Measurements from ENCODE around the gene ZNF692. TPM values are rescaled to one million over a fixed set of nuclear protein-coding genes. Genes with fewer than 3 reads are reported as not detected.

ZNF692 gene
- total RNA-seq, 6 donors from 2014 or later = 25.7 to 248 (median 34.1) TPM

- Histone ChIP-seq H3K36me3 (no peaks in the 10 kb centered on the region), H3K27ac (no peak overlapping the region), H3K27me3 (no peaks in the 10 kb centered on the region), H3K4me3 (no peak overlapping the region), H3K4me1 (peaks cover 10 to 14% (median 11%) of the 10 kb centered on the region in 4 donors), H3K9me3 (no peaks in the 10 kb centered on the region)
- ATAC-seq (ENCODE audit: low FRiP score in 2 of 2) (no peak), DNase-seq (no peak)
- 91 to 94% methylated on average over 3 of the region's 3 CpGs for WGBS, 2 donors
- TF ChIP-seq EP300 (IDR thresholded peaks at IDR 0.05) = no peak
- TF ChIP-seq, protein P1, sequence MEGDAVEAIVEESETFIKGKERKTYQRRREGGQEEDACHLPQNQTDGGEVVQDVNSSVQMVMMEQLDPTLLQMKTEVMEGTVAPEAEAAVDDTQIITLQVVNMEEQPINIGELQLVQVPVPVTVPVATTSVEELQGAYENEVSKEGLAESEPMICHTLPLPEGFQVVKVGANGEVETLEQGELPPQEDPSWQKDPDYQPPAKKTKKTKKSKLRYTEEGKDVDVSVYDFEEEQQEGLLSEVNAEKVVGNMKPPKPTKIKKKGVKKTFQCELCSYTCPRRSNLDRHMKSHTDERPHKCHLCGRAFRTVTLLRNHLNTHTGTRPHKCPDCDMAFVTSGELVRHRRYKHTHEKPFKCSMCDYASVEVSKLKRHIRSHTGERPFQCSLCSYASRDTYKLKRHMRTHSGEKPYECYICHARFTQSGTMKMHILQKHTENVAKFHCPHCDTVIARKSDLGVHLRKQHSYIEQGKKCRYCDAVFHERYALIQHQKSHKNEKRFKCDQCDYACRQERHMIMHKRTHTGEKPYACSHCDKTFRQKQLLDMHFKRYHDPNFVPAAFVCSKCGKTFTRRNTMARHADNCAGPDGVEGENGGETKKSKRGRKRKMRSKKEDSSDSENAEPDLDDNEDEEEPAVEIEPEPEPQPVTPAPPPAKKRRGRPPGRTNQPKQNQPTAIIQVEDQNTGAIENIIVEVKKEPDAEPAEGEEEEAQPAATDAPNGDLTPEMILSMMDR (IDR thresholded peaks at IDR 0.05) = no peak
- no peak for TF ChIP-seq POLR2A (IDR thresholded peaks at IDR 0.05)
- no peak for TF ChIP-seq POLR2AphosphoS5 (IDR thresholded peaks at IDR 0.05)
Measured at GRCh38 chr1:248904437-248905216, 45.7 kb upstream of the ZNF692 start.

DNA sequence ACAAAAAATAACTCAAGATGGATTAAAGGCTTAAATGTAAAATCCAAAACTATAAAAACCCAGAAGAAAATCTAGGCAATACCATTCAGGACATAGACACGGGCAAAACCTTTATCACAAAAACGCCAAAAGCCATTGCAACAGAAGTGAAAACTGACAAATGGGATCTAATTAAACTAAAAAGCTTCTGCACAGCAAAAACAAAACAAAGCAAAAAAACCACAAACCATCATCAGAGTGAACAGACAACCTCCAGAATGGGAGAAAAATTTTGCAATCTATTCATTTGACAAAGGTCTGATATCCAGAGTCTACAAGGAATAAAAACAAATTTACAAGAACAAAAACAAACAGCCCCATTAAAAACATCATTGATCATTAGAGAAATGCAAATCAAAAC lies 42.7 kb upstream of the ZNF692 start:
- ATAC-seq (ENCODE audit: low FRiP score in 2 of 2) (no peak), DNase-seq (no peak)
- Histone ChIP-seq H3K27me3 (no peaks in the 10 kb centered on the region), H3K9me3 (no peaks in the 10 kb centered on the region), H3K36me3 (no peaks in the 10 kb centered on the region), H3K4me1 (peaks cover 0 to 5% (median 2%) of the 10 kb centered on the region in 4 donors), H3K4me3 (no peak overlapping the region), H3K27ac (no peak overlapping the region)
- TF ChIP-seq EP300 (IDR thresholded peaks at IDR 0.05) (no peak), POLR2A (IDR thresholded peaks at IDR 0.05) (no peak), POLR2AphosphoS5 (IDR thresholded peaks at IDR 0.05) (no peak)
- WGBS, 2 donors = 77 to 88% methylated on average over 2 of the region's 2 CpGs

GRCh38 chr1:248900637-248901036 lies 41.8 kb upstream of the ZNF692 start:
- Histone ChIP-seq H3K27me3 (no peaks in the 10 kb centered on the region), H3K36me3 (no peaks in the 10 kb centered on the region), H3K4me1 (peaks cover 0 to 5% (median 2%) of the 10 kb centered on the region in 4 donors), H3K4me3 (no peak overlapping the region), H3K27ac (no peak overlapping the region), H3K9me3 (no peaks in the 10 kb centered on the region)
- 90 to 100% methylated on average over 1 of the region's 1 CpG for WGBS, 2 donors
- ATAC-seq (ENCODE audit: low FRiP score in 2 of 2) (no peak), DNase-seq (no peak)
- TF ChIP-seq EP300 (IDR thresholded peaks at IDR 0.05) = no peak
- TF ChIP-seq POLR2A (IDR thresholded peaks at IDR 0.05) = no peak
- TF ChIP-seq POLR2AphosphoS5 (IDR thresholded peaks at IDR 0.05) = no peak
- TF ChIP-seq, protein P1 (IDR thresholded peaks at IDR 0.05) = no peak

DNA sequence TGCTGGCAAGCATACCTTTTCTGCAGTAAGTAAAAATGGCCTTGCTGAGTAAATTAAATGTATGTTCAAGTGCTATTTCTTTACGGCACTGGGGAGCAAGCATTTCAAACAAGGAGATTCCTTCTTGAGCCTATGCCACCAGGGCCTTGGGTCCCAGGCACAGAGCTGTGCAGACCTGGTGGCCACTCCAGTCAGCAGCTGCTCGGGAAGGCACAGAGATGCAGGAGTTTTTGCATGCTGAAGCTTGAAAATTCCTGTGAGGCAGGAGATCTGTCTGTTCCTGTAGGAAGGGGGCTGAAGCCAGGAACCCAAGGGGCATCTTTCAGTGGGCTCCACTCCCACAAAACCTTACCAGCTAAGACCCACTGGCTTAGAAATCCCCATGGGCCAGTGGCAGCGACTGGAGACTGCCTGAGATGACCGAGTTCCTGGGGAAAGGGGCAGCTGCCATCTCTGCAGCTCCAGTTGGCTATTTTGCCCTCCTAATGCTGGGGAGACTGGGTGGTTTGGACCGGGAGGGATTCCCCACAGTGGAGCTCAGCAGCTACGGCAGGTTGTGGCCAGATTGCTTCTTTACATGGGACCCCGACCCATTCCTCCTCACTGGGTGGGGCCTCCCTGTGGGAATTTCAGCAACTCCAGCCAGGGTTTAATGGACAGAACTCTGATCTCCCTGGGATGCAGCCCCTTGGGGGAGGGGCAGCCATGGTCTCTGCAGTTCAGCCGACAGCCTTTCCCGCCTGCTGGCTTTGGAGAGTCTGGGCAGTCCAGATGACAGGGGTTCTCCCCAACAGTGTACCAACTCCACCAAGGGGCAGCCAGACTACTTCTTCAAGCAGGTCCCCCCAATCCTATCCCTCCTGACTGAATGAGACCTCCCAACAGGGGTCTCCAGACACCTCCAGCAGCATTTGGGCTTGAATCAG lies 38.8 kb upstream of the ZNF692 start:
- no peaks in the 10 kb centered on the region for H3K9me3 ChIP-seq
- WGBS, 2 donors = 82% methylated on average over 4 to 9 of the region's 9 CpGs
- TF ChIP-seq, protein P1 (IDR thresholded peaks at IDR 0.05) = no peak
- TF ChIP-seq EP300 (IDR thresholded peaks at IDR 0.05) (no peak), POLR2AphosphoS5 (IDR thresholded peaks at IDR 0.05) (no peak), POLR2A (IDR thresholded peaks at IDR 0.05) (no peak)
- no peak overlapping the region for H3K4me3 ChIP-seq
- no peaks in the 10 kb centered on the region for H3K4me1 ChIP-seq
- H3K27ac ChIP-seq = no peak overlapping the region
- no peaks in the 10 kb centered on the region for H3K36me3 ChIP-seq
- no peak for ATAC-seq (ENCODE audit: low FRiP score in 2 of 2)
- H3K27me3 ChIP-seq = no peaks in the 10 kb centered on the region
- DNase-seq = no peak

DNA sequence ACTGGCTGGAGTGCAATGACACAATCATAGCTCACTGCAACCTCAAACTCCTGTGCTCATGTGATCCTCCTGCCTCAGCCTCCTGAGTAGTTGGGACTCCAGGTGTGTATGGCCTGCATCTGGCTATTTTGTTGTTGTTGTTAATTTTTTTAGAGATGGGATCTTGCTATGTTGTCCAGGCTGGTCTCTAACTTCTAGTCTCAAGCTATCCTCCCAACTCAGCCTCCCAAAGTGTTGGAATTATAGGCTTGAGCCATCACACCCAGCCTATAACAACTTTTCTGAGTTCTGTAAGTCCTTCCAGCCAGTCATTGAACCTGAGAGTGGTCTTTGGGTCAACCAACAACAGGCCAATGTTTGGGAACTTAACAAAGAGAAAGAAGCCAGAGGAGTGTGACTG lies 36.0 kb upstream of the ZNF692 start:
- DNase-seq = no peak
- Histone ChIP-seq H3K4me1 (no peaks in the 10 kb centered on the region), H3K27ac (no peak overlapping the region), H3K4me3 (no peak overlapping the region), H3K36me3 (no peaks in the 10 kb centered on the region), H3K9me3 (no peaks in the 10 kb centered on the region), H3K27me3 (no peaks in the 10 kb centered on the region)
- ATAC-seq (ENCODE audit: low FRiP score in 2 of 2) = no peak
- no peak for TF ChIP-seq EP300 (IDR thresholded peaks at IDR 0.05)
- no peak for TF ChIP-seq POLR2AphosphoS5 (IDR thresholded peaks at IDR 0.05)
- TF ChIP-seq, protein P1 (IDR thresholded peaks at IDR 0.05) = no peak
- TF ChIP-seq POLR2A (IDR thresholded peaks at IDR 0.05) = no peak

Data from upper lobe of left lung (tissue), 6 donors.